Measurements from ENCODE around the gene TYRO3.

DNA sequence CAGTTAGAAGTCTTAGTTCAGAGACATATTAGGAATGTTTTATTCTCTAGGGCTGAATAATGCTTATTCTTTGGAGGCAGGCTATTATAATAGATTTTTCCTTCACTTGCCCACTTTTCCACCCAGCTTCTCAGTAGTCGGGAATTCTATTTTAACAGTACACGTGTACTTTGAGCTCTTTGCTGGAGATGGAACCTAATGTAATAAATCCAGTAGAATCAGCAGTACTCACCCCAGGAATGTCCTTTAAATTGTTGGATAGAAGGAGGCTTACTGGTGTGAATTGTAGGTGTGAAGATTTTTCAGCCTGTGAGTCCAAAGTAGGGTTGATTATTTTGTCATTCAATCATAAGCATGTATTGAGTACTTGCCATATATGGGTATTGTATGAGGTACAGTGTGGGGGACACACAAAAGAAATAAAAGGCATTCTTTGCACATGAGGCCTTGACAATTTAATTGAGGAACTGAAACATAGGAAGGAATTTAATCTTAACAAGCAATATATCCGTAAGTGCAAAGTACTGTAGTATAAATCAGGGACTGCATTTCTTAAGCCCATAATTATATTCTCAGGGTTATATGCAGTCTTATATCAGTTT lies 71.7 kb downstream of the TYRO3 start:
- no peak for TF ChIP-seq EP300 (IDR thresholded peaks at IDR 0.05)
- TF ChIP-seq, protein P1, sequence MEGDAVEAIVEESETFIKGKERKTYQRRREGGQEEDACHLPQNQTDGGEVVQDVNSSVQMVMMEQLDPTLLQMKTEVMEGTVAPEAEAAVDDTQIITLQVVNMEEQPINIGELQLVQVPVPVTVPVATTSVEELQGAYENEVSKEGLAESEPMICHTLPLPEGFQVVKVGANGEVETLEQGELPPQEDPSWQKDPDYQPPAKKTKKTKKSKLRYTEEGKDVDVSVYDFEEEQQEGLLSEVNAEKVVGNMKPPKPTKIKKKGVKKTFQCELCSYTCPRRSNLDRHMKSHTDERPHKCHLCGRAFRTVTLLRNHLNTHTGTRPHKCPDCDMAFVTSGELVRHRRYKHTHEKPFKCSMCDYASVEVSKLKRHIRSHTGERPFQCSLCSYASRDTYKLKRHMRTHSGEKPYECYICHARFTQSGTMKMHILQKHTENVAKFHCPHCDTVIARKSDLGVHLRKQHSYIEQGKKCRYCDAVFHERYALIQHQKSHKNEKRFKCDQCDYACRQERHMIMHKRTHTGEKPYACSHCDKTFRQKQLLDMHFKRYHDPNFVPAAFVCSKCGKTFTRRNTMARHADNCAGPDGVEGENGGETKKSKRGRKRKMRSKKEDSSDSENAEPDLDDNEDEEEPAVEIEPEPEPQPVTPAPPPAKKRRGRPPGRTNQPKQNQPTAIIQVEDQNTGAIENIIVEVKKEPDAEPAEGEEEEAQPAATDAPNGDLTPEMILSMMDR (IDR thresholded peaks at IDR 0.05): no peak
